Measurements from ENCODE around the gene TP53I13.

- TF ChIP-seq, protein P1, sequence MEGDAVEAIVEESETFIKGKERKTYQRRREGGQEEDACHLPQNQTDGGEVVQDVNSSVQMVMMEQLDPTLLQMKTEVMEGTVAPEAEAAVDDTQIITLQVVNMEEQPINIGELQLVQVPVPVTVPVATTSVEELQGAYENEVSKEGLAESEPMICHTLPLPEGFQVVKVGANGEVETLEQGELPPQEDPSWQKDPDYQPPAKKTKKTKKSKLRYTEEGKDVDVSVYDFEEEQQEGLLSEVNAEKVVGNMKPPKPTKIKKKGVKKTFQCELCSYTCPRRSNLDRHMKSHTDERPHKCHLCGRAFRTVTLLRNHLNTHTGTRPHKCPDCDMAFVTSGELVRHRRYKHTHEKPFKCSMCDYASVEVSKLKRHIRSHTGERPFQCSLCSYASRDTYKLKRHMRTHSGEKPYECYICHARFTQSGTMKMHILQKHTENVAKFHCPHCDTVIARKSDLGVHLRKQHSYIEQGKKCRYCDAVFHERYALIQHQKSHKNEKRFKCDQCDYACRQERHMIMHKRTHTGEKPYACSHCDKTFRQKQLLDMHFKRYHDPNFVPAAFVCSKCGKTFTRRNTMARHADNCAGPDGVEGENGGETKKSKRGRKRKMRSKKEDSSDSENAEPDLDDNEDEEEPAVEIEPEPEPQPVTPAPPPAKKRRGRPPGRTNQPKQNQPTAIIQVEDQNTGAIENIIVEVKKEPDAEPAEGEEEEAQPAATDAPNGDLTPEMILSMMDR (IDR thresholded peaks at IDR 0.05): no peak
- TF ChIP-seq ZFX (IDR thresholded peaks at IDR 0.05; ENCODE audit: borderline replicate concordance): no peak
These were observed 24.5 kb downstream of the TP53I13 start, which contains the start of gene ANKRD13B for GRCh38 chr17:29592850-29593551.

All from 22Rv1 (cell line).